C4-2B (cell line): ENCODE results near the gene HNRNPCL1.
"Not testable (repeated sequence)": the region's sequence is repeated elsewhere in the genome, so short reads cannot be mapped to it uniquely, and the experiment has no call there.

Experiments
- H3K27ac ChIP-seq: fragments of 450-650 bp; 2 replicates; pipeline ENCODE4 v1.5.1; 2017
- ZFX ChIP-seq: fragments of 450-650 bp; IDR thresholded peaks from 2 replicates; pipeline ENCODE4 v1.6.1; 2017
- TF ChIP-seq, protein P1 (sequence below): fragments of 450-650 bp; conservative IDR thresholded peaks from 2 replicates; pipeline ENCODE4 v1.5.1; 2017; ENCODE audit warnings: mild to moderate bottlenecking

Gene HNRNPCL1

DNA sequence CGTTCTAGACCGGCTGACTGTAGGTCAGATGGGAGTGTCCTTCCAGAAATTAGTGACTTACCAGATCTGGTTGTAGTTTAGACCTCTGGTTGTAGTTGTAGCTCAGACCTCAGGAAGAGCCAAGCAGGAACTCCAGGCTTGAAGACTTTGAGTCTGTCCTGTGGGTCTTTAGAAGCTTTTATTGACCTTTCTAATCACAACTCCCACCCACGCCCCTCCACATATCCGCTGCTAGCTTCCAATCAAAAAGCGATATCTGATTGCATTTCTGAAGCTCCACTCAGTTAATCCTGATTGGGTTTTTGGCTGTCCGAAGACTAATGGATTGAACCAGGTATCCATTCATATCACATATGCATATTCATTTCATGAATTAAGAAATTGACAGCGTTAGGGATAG, at the start of gene HNRNPCL1:
Gene HNRNPCL1, minus strand, starts transcription at position 101 of the 400 bp plus-strand sequence. CDS start 431 bp downstream, outside the sequence.
- H3K27ac ChIP-seq: not testable (repeated sequence)

- not testable (repeated sequence) for H3K27ac ChIP-seq
These were observed 49.6 kb upstream of the HNRNPCL1 start, which contains the start of gene PRAMEF10 for GRCh38 chr1:12898170-12898569. TSS of gene PRAMEF10 (minus strand) at chr1:12898270. CDS start at chr1:12895847, 2,423 bp downstream.

GRCh38 chr1:12886101-12886500, 37.6 kb upstream of the HNRNPCL1 start, which contains the start of gene PRAMEF4:
TSS of gene PRAMEF4 (minus strand) at chr1:12886201. CDS start at chr1:12883394, 2,807 bp downstream.
- H3K27ac ChIP-seq: not testable (repeated sequence)

DNA sequence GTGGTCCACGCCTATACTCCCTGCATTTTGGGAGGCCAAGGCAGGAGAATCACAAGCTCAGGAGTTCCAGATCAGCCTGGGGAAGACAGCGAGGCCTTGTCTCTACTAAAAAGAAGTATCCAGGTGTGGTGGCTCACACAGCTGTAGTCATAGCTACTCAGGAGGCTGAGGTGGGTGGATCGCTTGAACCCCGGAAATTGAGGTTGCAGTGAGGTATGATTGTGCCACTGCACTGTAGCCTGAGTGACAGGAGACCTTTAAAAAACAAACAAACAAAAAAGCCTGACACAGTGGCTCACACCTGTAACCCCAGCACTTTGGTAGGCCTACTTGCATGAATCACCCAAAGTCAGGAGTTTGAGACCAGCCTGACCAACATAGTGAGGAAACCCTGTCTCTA, 29.9 kb upstream of the HNRNPCL1 start:
- not testable (repeated sequence) for H3K27ac ChIP-seq

- H3K27ac ChIP-seq: not testable (repeated sequence)
These were observed 14.8 kb upstream of the HNRNPCL1 start for GRCh38 chr1:12863131-12863880.

DNA sequence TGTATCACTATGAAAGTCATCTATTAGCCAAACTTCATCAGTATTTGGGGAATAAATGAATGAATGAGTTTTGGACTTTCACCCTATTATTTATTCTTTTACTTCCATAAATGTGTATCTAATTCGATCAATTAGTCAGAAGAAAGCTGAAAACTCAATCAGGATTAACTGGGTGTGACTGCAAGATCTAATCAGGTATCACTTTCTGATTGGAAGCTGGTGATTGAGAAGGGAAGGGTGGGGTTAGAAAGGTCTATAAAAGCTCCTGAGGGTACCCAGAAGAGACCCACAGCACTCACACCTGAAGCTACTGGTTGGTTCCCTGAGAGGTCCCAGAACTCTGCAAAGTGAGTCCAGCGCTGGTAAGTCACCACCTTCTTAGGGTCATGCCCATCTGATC, 8.3 kb upstream of the HNRNPCL1 start, which contains the start of gene PRAMEF2:
Gene PRAMEF2, plus strand, starts transcription at position 301 of the 400 bp plus-strand sequence. CDS start 1,924 bp downstream, outside the sequence.
- not testable (repeated sequence) for H3K27ac ChIP-seq

- H3K27ac ChIP-seq: no peak overlapping the region
- no peak for TF ChIP-seq ZFX
- TF ChIP-seq, protein P1, sequence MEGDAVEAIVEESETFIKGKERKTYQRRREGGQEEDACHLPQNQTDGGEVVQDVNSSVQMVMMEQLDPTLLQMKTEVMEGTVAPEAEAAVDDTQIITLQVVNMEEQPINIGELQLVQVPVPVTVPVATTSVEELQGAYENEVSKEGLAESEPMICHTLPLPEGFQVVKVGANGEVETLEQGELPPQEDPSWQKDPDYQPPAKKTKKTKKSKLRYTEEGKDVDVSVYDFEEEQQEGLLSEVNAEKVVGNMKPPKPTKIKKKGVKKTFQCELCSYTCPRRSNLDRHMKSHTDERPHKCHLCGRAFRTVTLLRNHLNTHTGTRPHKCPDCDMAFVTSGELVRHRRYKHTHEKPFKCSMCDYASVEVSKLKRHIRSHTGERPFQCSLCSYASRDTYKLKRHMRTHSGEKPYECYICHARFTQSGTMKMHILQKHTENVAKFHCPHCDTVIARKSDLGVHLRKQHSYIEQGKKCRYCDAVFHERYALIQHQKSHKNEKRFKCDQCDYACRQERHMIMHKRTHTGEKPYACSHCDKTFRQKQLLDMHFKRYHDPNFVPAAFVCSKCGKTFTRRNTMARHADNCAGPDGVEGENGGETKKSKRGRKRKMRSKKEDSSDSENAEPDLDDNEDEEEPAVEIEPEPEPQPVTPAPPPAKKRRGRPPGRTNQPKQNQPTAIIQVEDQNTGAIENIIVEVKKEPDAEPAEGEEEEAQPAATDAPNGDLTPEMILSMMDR: no peak
These were observed 3.3 kb upstream of the HNRNPCL1 start for GRCh38 chr1:12851779-12852178.

DNA sequence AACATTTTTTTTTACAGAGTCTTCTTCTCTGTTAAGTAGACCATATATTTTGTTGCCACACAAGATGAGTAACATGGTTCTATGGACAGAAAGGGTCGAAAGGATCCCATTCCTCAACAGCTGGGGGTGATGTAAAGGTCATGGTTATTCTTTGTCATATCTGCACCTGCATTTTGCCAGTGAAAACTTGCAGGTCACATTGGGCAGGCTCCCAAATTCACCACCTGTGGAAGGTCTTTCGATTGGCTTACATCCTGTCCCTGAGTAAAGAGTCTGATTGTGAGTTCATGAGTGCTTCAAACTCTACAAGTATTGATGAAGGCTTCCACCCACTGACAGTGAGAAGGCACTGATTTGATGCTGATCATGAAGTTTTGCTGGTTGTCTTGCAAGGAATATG, 15.3 kb downstream of the HNRNPCL1 start:
- H3K27ac ChIP-seq: not testable (repeated sequence)

GRCh38 chr1:12831310-12831709, 17.2 kb downstream of the HNRNPCL1 start, which contains the start of gene PRAMEF11:
TSS of gene PRAMEF11 (minus strand) at chr1:12831410. CDS start at chr1:12828789, 2,621 bp downstream.
- H3K27ac ChIP-seq: not testable (repeated sequence)

DNA sequence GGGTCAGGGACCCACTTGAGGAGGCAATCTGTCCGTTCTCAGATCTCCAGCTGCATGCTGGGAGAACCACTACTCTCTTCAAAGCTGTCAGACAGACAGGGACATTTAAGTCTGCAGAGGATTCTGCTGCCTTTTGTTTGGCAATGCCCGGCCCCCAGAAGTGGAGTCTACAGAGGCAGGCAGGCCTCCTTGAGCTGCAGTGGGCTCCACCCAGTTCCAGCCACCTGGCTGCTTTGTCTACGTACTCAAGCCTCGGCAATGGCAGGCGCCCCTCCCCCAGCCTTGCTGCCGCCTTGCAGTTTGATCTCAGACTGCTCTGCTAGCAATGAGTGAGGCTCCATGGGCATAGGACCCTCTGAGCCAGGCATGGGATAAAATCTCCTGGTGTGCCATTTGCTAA, 29.5 kb downstream of the HNRNPCL1 start:
- not testable (repeated sequence) for H3K27ac ChIP-seq

DNA sequence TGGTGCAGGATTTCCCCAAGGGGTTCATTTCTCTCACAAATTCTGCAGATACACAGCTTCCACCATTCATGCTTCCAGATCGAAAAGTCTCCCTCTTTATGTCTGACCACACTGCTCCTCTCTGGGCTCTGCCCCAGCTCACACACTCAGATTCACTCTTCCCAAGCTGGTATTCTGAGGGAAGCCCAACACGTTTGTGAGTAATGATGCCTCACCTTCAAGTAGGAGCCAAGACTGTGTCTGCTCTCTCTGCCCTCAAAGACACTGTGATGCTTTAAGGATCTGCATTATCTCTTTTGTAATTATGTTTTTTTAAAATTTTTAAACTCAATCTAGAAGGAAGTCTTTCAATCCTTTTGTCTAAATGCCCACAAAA, 37.1 kb downstream of the HNRNPCL1 start:
- TF ChIP-seq, protein P1: no peak
- no peak for TF ChIP-seq ZFX

DNA sequence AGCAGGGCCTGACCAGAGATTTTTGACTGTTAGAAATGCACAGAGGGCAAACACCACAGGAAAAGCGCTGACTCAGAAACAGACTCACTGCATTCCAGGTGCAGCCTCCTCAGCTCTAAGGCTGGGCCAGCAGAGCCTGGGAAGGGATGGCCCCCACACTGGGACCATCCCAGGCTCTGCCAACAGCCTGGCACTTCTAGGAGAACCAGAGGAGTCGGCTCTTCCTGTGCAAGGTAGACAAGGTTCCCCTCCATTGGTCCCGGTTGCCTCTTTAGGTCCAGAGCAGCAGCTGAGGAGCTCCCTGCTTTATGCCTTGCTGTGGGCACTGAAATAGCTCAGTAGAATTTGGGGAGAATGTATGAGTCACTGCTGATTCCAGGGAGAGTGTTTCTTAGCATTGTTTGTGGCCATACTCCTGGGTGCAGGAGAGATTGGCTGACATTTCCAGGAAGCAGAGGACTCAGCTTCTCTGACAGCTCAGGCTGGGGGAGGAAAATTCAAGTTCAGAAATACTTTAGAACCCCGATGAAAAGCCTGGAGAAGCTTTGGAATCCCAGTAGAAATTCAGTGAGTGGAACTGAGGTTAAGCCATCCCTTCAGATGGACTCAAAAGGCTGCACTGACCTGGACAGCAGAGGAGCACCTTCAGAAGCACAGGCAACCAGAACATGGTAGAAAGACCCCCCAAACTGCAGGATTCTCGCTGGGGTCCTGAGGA, 37.7 kb downstream of the HNRNPCL1 start:
- no peak overlapping the region for H3K27ac ChIP-seq
- TF ChIP-seq, protein P1: no peak
- no peak for TF ChIP-seq ZFX

More for the DNA sequence above, 37.1 kb downstream of the HNRNPCL1 start:
- H3K27ac ChIP-seq: no peak overlapping the region
